Activated CD8-positive, alpha-beta T cell treated with anti-CD3 and anti-CD28 coated beads for 36 hours (primary cell): Measurements from ENCODE around the gene SIK2. TPM values are rescaled to one million over a fixed set of nuclear protein-coding genes. Genes with fewer than 3 reads are reported as not detected.

Source experiments
- ATAC-seq: fragments of 200-7000 bp; cut with Tn5 transposase; one replicate; pipeline ENCODE4 v1.10.0; 2021; ENCODE audit warnings: mild to moderate bottlenecking, moderate library complexity
- CTCF ChIA-PET: fragments of 350-600 bp; sonication (Branson Sonifier 250); formaldehyde crosslinking; loops from one replicate; lab custom pipeline; 2021; ENCODE audit warnings: antibody characterized with exemption; lab: Charles Lee
- POLR2A ChIA-PET: fragments of 350-600 bp; sonication (Branson Sonifier 250); formaldehyde crosslinking; loops from one replicate; lab custom pipeline; 2021; ENCODE audit warnings: antibody characterized with exemption; lab: Charles Lee
- DNase-seq: peaks from one replicate; pipeline ENCODE4 v3.0.0-alpha.2; 2020
- H3K27ac Mint-ChIP-seq: one replicate; pipeline ENCODE4 v1.8.0; 2021; ENCODE audit warnings: mild to moderate bottlenecking, mixed read lengths
- H3K27me3 Mint-ChIP-seq: one replicate; pipeline ENCODE4 v1.8.0; 2021; ENCODE audit warnings: mixed read lengths
- H3K36me3 Mint-ChIP-seq: one replicate; pipeline ENCODE4 v1.8.0; 2021; ENCODE audit warnings: low read depth, mixed read lengths
- H3K4me1 Mint-ChIP-seq: one replicate; pipeline ENCODE4 v1.8.0; 2021; ENCODE audit warnings: low read depth, mixed read lengths
- H3K4me3 Mint-ChIP-seq: one replicate; pipeline ENCODE4 v1.8.0; 2021; ENCODE audit warnings: mild to moderate bottlenecking, moderate library complexity, mixed read lengths
- H3K9me3 Mint-ChIP-seq: one replicate; pipeline ENCODE4 v1.8.0; 2021; ENCODE audit warnings: mixed read lengths
- intact Hi-C: fragments of 100-400 bp; cut with micrococcal nuclease; formaldehyde crosslinking; loops from one replicate; pipeline ENCODE4 v1.10.0; 2022
- total RNA-seq, 2 experiments: library from RNA; stranded (reverse); gene quantifications; one replicate each; pipeline ENCODE4 v1.2.3, GENCODE V29; 2021
- TF ChIP-seq, protein P1 (sequence below): fragments of 200-600 bp; IDR thresholded peaks from one replicate; pipeline ENCODE4 v1.8.0; 2022; ENCODE audit warnings: antibody characterized with exemption, mild to moderate bottlenecking

The SIK2 gene
- total RNA-seq, 2 experiments from 2014 or later: 7.4 to 8.0 TPM

DNA sequence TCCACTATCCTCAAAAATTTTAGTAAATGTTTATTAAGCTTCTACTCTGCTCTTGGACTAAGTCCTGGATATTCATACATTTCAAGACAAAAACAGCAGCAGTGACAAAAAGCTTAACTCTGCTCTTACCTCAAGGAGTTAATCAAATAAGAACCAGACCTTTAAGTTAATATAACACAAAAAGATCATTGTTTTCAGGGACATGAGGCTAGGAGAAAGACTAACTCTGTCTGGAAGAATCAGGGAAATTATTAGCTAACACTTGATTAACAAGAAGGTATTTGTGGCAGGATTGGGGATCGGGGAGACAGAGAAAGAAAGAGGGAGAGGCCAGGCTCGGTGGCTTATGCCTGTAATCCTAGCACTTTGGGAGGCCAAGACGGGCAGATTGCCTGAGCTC, 89.5 kb downstream of the SIK2 start:
- ChIA-PET POLR2A (no interaction called here), CTCF (no interaction called here)
- H3K27ac Mint-ChIP-seq: no peak overlapping the region
- TF ChIP-seq, protein P1, sequence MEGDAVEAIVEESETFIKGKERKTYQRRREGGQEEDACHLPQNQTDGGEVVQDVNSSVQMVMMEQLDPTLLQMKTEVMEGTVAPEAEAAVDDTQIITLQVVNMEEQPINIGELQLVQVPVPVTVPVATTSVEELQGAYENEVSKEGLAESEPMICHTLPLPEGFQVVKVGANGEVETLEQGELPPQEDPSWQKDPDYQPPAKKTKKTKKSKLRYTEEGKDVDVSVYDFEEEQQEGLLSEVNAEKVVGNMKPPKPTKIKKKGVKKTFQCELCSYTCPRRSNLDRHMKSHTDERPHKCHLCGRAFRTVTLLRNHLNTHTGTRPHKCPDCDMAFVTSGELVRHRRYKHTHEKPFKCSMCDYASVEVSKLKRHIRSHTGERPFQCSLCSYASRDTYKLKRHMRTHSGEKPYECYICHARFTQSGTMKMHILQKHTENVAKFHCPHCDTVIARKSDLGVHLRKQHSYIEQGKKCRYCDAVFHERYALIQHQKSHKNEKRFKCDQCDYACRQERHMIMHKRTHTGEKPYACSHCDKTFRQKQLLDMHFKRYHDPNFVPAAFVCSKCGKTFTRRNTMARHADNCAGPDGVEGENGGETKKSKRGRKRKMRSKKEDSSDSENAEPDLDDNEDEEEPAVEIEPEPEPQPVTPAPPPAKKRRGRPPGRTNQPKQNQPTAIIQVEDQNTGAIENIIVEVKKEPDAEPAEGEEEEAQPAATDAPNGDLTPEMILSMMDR: no peak
- no peaks in the 10 kb centered on the region for H3K27me3 Mint-ChIP-seq
- peaks cover 8% of the 10 kb centered on the region for H3K36me3 Mint-ChIP-seq
- ATAC-seq (no peak), DNase-seq (no peak)
- no peaks in the 10 kb centered on the region for H3K4me1 Mint-ChIP-seq
- no peak overlapping the region for H3K4me3 Mint-ChIP-seq
- intact Hi-C loops: no loop called here
- no peaks in the 10 kb centered on the region for H3K9me3 Mint-ChIP-seq

DNA sequence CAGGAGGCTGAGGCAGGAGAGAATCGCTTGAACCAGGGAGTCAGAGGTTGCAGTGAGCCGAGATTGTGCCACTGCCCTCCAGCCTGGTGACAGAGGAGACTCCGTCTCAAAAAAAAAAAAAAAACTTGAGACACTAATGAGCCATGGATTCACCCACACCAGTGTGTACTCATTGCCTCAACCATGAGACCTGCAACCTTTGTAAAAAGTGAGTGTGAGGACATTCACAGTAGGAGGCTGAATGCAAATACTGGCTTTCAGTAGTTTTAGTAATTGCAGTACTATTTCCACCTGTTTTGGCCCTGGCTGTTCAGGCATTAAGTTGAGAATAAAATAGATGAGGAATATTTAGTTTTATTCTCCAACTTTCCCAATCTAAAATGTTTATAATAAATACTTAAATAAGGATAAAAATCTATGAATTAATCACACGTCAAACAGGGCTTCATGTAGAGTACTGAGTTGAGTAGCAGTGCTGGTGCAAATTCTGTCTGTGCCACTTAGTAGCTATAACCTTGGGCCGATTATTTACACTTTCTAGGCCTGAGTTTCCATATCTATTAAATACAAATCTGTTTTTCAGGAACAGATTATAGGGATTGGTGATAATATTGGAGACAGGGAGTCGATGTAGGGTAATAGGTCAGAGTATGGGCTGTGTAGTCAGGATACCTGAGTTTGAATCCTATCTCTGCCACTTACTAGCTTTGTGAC, 91.1 kb downstream of the SIK2 start:
- CTCF ChIA-PET: interaction anchor here (0.8 kb wide), 1 partner anchor 9 kb away, joined by 3 read pairs; no protein-coding TSS in a partner anchor
- TF ChIP-seq, protein P1: no peak
- Mint-ChIP-seq H3K27ac (no peak overlapping the region), H3K4me1 (no peaks in the 10 kb centered on the region), H3K4me3 (no peak overlapping the region), H3K36me3 (peaks cover 2% of the 10 kb centered on the region), H3K9me3 (no peaks in the 10 kb centered on the region), H3K27me3 (no peaks in the 10 kb centered on the region)
- POLR2A ChIA-PET: no interaction called here
- no peak for ATAC-seq
- intact Hi-C loops: no loop called here
- DNase-seq: no peak

DNA sequence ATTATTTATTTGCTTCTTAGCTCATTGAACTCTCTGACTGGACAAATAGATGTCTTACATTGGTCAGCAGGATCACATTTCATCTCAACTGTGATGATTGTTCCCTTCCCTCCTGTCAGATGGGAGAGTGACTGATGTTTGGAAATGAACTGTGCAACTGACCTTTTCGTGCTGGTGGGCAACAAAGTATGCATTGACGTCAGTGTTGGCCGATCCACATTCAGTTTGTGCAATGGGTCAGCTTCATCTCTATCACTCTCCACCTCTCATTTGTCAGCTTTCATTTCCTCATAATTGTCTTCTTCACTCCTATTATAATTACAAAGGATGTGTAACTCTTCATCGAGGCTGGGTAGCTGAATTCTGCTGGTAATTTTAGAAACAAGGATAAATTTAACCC, 92.6 kb downstream of the SIK2 start:
- CTCF ChIA-PET: interaction anchor here (1.1 to 1.2 kb wide), 2 partner anchors 108 to 147 kb away, joined by 3 to 4 read pairs; no protein-coding TSS in a partner anchor
- TF ChIP-seq, protein P1: no peak
- POLR2A ChIA-PET: no interaction called here
- H3K4me3 Mint-ChIP-seq: no peak overlapping the region
- intact Hi-C loops: no loop called here
- no peak for DNase-seq
- H3K27ac Mint-ChIP-seq: no peak overlapping the region
- no peak for ATAC-seq
- no peaks in the 10 kb centered on the region for H3K9me3 Mint-ChIP-seq
- no peaks in the 10 kb centered on the region for H3K36me3 Mint-ChIP-seq
- peaks cover 5% of the 10 kb centered on the region for H3K4me1 Mint-ChIP-seq
- no peaks in the 10 kb centered on the region for H3K27me3 Mint-ChIP-seq

DNA sequence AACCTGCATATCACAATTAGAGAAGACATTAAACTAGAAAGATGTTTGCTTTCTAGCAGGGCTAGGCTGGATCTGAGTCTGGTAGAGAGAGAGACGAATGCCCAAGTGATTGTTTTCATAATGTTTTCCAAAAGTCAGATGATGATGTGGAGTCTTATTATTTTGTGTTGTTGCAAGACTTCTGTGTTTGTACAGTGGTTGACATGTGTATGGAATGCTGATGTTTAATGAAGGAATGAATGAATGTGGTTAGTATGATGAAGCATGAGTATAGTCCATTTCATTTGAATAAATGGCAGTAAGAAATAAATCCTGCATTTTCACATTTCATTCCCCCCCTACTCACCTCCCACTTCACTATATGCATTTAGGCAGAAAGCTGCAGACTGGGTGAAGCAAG, 94.3 kb downstream of the SIK2 start:
- Mint-ChIP-seq H3K27ac (no peak overlapping the region), H3K36me3 (no peaks in the 10 kb centered on the region), H3K4me1 (peaks cover 5% of the 10 kb centered on the region), H3K9me3 (no peaks in the 10 kb centered on the region), H3K27me3 (no peaks in the 10 kb centered on the region), H3K4me3 (no peak overlapping the region)
- no peak for DNase-seq
- no peak for ATAC-seq
- intact Hi-C loops: no loop called here
- ChIA-PET POLR2A (no interaction called here), CTCF (interaction anchor here (1.4 kb wide), 1 partner anchor 82 kb away, joined by 3 read pairs; no protein-coding TSS in a partner anchor)
- TF ChIP-seq, protein P1: no peak

DNA sequence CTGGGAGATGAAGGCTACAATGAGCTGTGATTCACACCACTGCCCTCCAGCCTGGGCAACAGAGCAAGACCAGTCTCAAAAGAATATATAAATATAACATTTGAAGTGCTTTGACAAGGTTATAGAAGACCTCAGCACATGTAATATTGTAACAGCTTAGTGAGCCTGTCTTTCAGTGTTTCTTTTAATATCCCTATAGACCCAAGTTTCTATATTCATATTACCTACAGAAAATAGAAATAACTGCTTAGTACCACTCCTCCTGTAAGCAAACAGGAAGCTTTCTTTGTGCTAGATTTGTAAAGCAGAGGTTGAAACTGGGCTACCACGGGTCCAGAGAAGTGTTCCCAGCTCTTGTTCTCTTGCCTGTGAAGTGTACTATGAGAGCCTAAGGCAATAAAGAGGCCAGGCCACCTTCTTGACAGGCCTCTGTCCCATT, 95.7 kb downstream of the SIK2 start:
- no peak overlapping the region for H3K4me3 Mint-ChIP-seq
- no peaks in the 10 kb centered on the region for H3K27me3 Mint-ChIP-seq
- no peak overlapping the region for H3K27ac Mint-ChIP-seq
- no peak for DNase-seq
- CTCF ChIA-PET: interaction anchor here (0.8 to 1.5 kb wide), 3 partner anchors 10 to 94 kb away, joined by 3 to 5 read pairs (median 3); no protein-coding TSS in a partner anchor
- H3K36me3 Mint-ChIP-seq: no peaks in the 10 kb centered on the region
- intact Hi-C loops: no loop called here
- H3K4me1 Mint-ChIP-seq: peaks cover 5% of the 10 kb centered on the region
- POLR2A ChIA-PET: interaction anchor here (0.8 kb wide), 1 partner anchor 16 kb away, joined by 3 read pairs; no protein-coding TSS in a partner anchor
- TF ChIP-seq, protein P1: no peak
- H3K9me3 Mint-ChIP-seq: no peaks in the 10 kb centered on the region
- no peak for ATAC-seq
